Subcutaneous abdominal adipose tissue (tissue), 5 donors: ENCODE measurements around the gene DHX35.

Source experiments
- H3K27ac ChIP-seq: one replicate; pipeline ENCODE4 v1.7.0; 2013; ENCODE audit warnings: low read depth, mild to moderate bottlenecking, inconsistent platforms, low read length, moderate library complexity
- H3K27me3 ChIP-seq, 5 donors: one replicate each; pipeline ENCODE4 v1.7.0; 2013; ENCODE audit warnings: low read length in 5 of 5, inconsistent platforms in 1 of 5; ENCODE audit not compliant: control insufficient read depth in 5 of 5, insufficient read depth in 4 of 5
- H3K36me3 ChIP-seq, 5 donors: one replicate each; pipeline ENCODE4 v1.7.0; 2013; ENCODE audit warnings: low read length in 5 of 5; ENCODE audit not compliant: control insufficient read depth in 5 of 5, insufficient read depth in 5 of 5
- H3K4me1 ChIP-seq, 5 donors: one replicate each; pipeline ENCODE4 v1.7.0; 2013; ENCODE audit warnings: low read length in 5 of 5, mild to moderate bottlenecking in 3 of 5, moderate library complexity in 1 of 5; ENCODE audit not compliant: control insufficient read depth in 5 of 5, insufficient read depth in 5 of 5
- H3K4me3 ChIP-seq, 5 donors: one replicate each; pipeline ENCODE4 v1.7.0; 2013; ENCODE audit warnings: low read length in 5 of 5, low read depth in 1 of 5
- H3K9ac ChIP-seq, 5 donors: one replicate each; pipeline ENCODE4 v1.7.0; 2013; ENCODE audit warnings: low read length in 5 of 5, mild to moderate bottlenecking in 4 of 5, moderate library complexity in 3 of 5
- H3K9me3 ChIP-seq, 5 donors: one replicate each; pipeline ENCODE4 v1.7.0; 2013; ENCODE audit warnings: low read length in 5 of 5; ENCODE audit not compliant: control insufficient read depth in 5 of 5
- donor health status: healthy.
- donor health status: healthy.
- donor health status: healthy.
- donor health status: healthy.
- donor health status: healthy.

Gene DHX35

GRCh38 chr20:39081255-39081654, 119.1 kb downstream of the DHX35 start:
- Histone ChIP-seq H3K27ac (no peak overlapping the region), H3K9me3 (peaks cover 0 to 5% (median 2%) of the 10 kb centered on the region in 5 donors), H3K27me3 (peaks cover 9 to 26% (median 16%) of the 10 kb centered on the region in 5 donors), H3K9ac (no peak overlapping the region), H3K4me3 (no peak overlapping the region), H3K36me3 (no peaks in the 10 kb centered on the region), H3K4me1 (no peaks in the 10 kb centered on the region)

- H3K4me3 ChIP-seq, result no peak overlapping the region
- no peaks in the 10 kb centered on the region for H3K36me3 ChIP-seq
- H3K27ac ChIP-seq, result no peak overlapping the region
- H3K9ac ChIP-seq, result no peak overlapping the region
- no peaks in the 10 kb centered on the region for H3K4me1 ChIP-seq
- peaks cover 0 to 5% (median 2%) of the 10 kb centered on the region in 5 donors for H3K9me3 ChIP-seq
- H3K27me3 ChIP-seq, result peaks cover 9 to 23% (median 14%) of the 10 kb centered on the region in 5 donors
These were observed 120.7 kb downstream of the DHX35 start for GRCh38 chr20:39082622-39083398.

- Histone ChIP-seq H3K9ac (no peak overlapping the region), H3K36me3 (no peaks in the 10 kb centered on the region), H3K27me3 (peaks cover 7 to 19% (median 10%) of the 10 kb centered on the region in 5 donors), H3K27ac (no peak overlapping the region), H3K4me3 (no peak overlapping the region), H3K9me3 (peaks cover 0 to 5% (median 2%) of the 10 kb centered on the region in 5 donors), H3K4me1 (no peaks in the 10 kb centered on the region)
These were observed 121.6 kb downstream of the DHX35 start for GRCh38 chr20:39083761-39084160.

GRCh38 chr20:39089029-39089428, 126.9 kb downstream of the DHX35 start:
- no peaks in the 10 kb centered on the region for H3K36me3 ChIP-seq
- H3K9ac ChIP-seq, result no peak overlapping the region
- peaks cover 2 to 8% (median 5%) of the 10 kb centered on the region in 5 donors for H3K27me3 ChIP-seq
- no peaks in the 10 kb centered on the region for H3K4me1 ChIP-seq
- H3K9me3 ChIP-seq, result peaks cover 0 to 5% (median 2%) of the 10 kb centered on the region in 5 donors
- H3K4me3 ChIP-seq, result no peak overlapping the region
- H3K27ac ChIP-seq, result no peak overlapping the region
